Uterine smooth muscle cell (primary cell): ENCODE data around the gene EFCAB6. TPM values are rescaled to one million over a fixed set of nuclear protein-coding genes. Genes with fewer than 3 reads are reported as not detected.

Experiments
- total RNA-seq: library from RNA; depleted of rRNA; stranded (reverse); fragments of >200 nt; gene quantifications from 2 replicates; pipeline ENCODE4 v1.2.3, GENCODE V29; 2014

Gene EFCAB6
- 0.55 and 3.6 TPM in 2 replicates for total RNA-seq

GRCh38 chr22:43812149-43812842, at the start of gene EFCAB6:
Gene EFCAB6, minus strand, starts transcription at chr22:43812305. Its CDS starts 29,987 bp downstream, at chr22:43782318.

Other genes starting within 250 kb of the EFCAB6 start
- gene SULT4A1, start 50.2 kb upstream of the EFCAB6 start, total RNA-seq, result 0.12 TPM in 1 of 2 replicates, not detected in the other
- gene PNPLA5, start 79.7 kb upstream of the EFCAB6 start, total RNA-seq, result under 0.01 TPM in 1 of 2 replicates, not detected in the other
- gene PNPLA3, start 111.5 kb upstream of the EFCAB6 start, total RNA-seq, result 1.3 and 3.5 TPM in 2 replicates
- gene SAMM50, start 143.1 kb upstream of the EFCAB6 start, total RNA-seq, result 46.6 and 54.8 TPM in 2 replicates
- 29.5 and 55.0 TPM in 2 replicates for gene PARVB, start 212.0 kb upstream of the EFCAB6 start, total RNA-seq